ENCODE results near the gene ENKD1.

The ENKD1 gene

GRCh38 chr16:67678354-67679023 is 11.9 kb upstream of the ENKD1 start:
- DNase-seq: no peak

- no peak for DNase-seq
Observed at GRCh38 chr16:67677712-67678111, 11.2 kb upstream of the ENKD1 start.

- DNase-seq: no peak
Observed at GRCh38 chr16:67676939-67677338, 10.4 kb upstream of the ENKD1 start.

- DNase-seq: no peak
Observed at GRCh38 chr16:67676516-67676915, 10.0 kb upstream of the ENKD1 start.

- DNase-seq: no peak
Observed at GRCh38 chr16:67675999-67676398, 9.4 kb upstream of the ENKD1 start.

GRCh38 chr16:67675579-67675935 is 9.0 kb upstream of the ENKD1 start:
- no peak for DNase-seq

- no peak for DNase-seq
Observed at GRCh38 chr16:67674851-67675578, 8.5 kb upstream of the ENKD1 start.

GRCh38 chr16:67673712-67674580 is 7.4 kb upstream of the ENKD1 start:
- DNase-seq: no peak

GRCh38 chr16:67672739-67673662 is 6.5 kb upstream of the ENKD1 start:
- peak in 1 of 4 experiments; percentile 14 for DNase-seq

- DNase-seq: no peak
Observed at GRCh38 chr16:67672306-67672705, 5.8 kb upstream of the ENKD1 start.

GRCh38 chr16:67669499-67670101 is 3.0 kb upstream of the ENKD1 start:
- DNase-seq: no peak

GRCh38 chr16:67668495-67669157 is 2.1 kb upstream of the ENKD1 start:
- DNase-seq: no peak

GRCh38 chr16:67667817-67668494 is 1.4 kb upstream of the ENKD1 start:
- DNase-seq: peak; percentile 38 to 79 (median 58)

- DNase-seq: no peak
Observed at GRCh38 chr16:67667453-67667816, 885 bp upstream of the ENKD1 start.

GRCh38 chr16:67666032-67666551 is 458 bp downstream of the ENKD1 start:
- DNase-seq: no peak

- no peak for DNase-seq
Observed at GRCh38 chr16:67665598-67665997, 952 bp downstream of the ENKD1 start.

- no peak for DNase-seq
Observed at GRCh38 chr16:67664871-67665270, 1.7 kb downstream of the ENKD1 start.

GRCh38 chr16:67664258-67664657 is 2.3 kb downstream of the ENKD1 start:
- DNase-seq: no peak

GRCh38 chr16:67663877-67664222 is 2.7 kb downstream of the ENKD1 start:
- DNase-seq: no peak

- peak in 1 of 4 experiments; percentile 21 for DNase-seq
Observed at GRCh38 chr16:67663151-67663876, 3.2 kb downstream of the ENKD1 start.
